Cerebellar cortex (tissue), 1 donor: ENCODE measurements around the gene ERBB2.
"Not testable (repeated sequence)": the region's sequence is repeated elsewhere in the genome, so short reads cannot be mapped to it uniquely, and the experiment has no call there.

ENCODE experiments used
- DNase-seq: peaks from one replicate; pipeline ENCODE4 v3.0.0-alpha.2; 2015; ENCODE audit warnings: low spot score

ERBB2 gene

GRCh38 chr17:39763051-39763820 is 63.4 kb downstream of the ERBB2 start:
- DNase-seq: no peak

- not testable (repeated sequence) for DNase-seq
Measured at GRCh38 chr17:39764171-39764570, 64.3 kb downstream of the ERBB2 start.

- no peak for DNase-seq
Measured at GRCh38 chr17:39765175-39765574, 65.3 kb downstream of the ERBB2 start.

GRCh38 chr17:39765766-39766165 is 65.9 kb downstream of the ERBB2 start:
- no peak for DNase-seq

GRCh38 chr17:39767147-39767546 is 67.3 kb downstream of the ERBB2 start:
- DNase-seq: no peak

- DNase-seq: no peak
Measured at GRCh38 chr17:39769974-39770587, 70.2 kb downstream of the ERBB2 start.

GRCh38 chr17:39772415-39772814 is 72.6 kb downstream of the ERBB2 start:
- DNase-seq: no peak

GRCh38 chr17:39772987-39773934 is 73.4 kb downstream of the ERBB2 start:
- DNase-seq: no peak

- no peak for DNase-seq
Measured at GRCh38 chr17:39774047-39774446, 74.2 kb downstream of the ERBB2 start.

GRCh38 chr17:39775031-39775430 is 75.2 kb downstream of the ERBB2 start:
- DNase-seq: no peak

GRCh38 chr17:39776252-39776651 is 76.4 kb downstream of the ERBB2 start:
- DNase-seq: no peak

GRCh38 chr17:39777534-39778365 is 77.9 kb downstream of the ERBB2 start:
- no peak for DNase-seq
